ENCODE measurements around the gene FKBP1B. TPM values are rescaled to one million over a fixed set of nuclear protein-coding genes. Genes with fewer than 3 reads are reported as not detected.

FKBP1B gene
- polyA plus RNA-seq, 1 of the 3 experiments (the other 2 are of a cell fraction) = 69.7 TPM

DNA sequence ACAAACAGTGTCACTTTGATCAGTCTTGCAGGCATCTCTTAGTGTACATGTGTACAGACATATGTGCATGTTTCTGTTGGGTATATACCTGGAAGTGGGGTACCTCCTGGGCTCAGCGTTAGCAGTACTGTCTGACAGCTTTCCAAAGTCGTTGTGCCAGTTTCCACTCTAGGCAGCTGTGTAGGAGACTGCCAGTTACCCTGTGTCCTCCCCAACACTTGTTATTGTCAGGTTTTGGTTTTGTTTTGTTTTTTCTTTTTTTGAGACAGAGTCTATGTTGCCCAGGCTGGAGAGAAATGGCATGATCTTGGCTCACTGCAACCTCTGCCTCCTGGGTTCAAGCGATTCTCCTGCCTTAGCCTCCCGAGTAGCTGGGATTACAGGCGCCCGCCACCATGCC, 6.2 kb downstream of the FKBP1B start:
- Histone ChIP-seq H3K27ac (ENCODE audit: low read depth in 2 of 2, low read length in 1 of 2) (no peak overlapping the region), H3K9me3 (no peaks in the 10 kb centered on the region), H4K20me1 (ENCODE audit: insufficient read depth) (no peaks in the 10 kb centered on the region), H3K27me3 (ENCODE audit: insufficient read depth) (no peaks in the 10 kb centered on the region), H3K4me2 (no peak overlapping the region), H3K9me2 (no peaks in the 10 kb centered on the region), H3K4me3 (ENCODE audit: low read depth in 2 of 2, low read length in 1 of 2) (no peak overlapping the region), H3F3A (replicated peaks; ENCODE audit: insufficient read depth) (peaks cover 1% of the 10 kb centered on the region), H3K9ac (no peak overlapping the region), H3K79me2 (ENCODE audit: insufficient read depth) (no peaks in the 10 kb centered on the region), H3K4me1 (ENCODE audit: control insufficient read depth in 1 of 2, insufficient read depth in 2 of 2, low read depth in 1 of 2, low read length in 1 of 2) (peaks cover 0 to 10% of the 10 kb centered on the region in 2 experiments; a peak in 1 of 4 replicates), H2AFZ (ENCODE audit: low read depth) (no peak overlapping the region), H3K36me3 (replicated peaks in 1 of 2; ENCODE audit: control insufficient read depth in 1 of 2, insufficient read depth in 2 of 2, low read length in 1 of 2) (peaks cover 0 to 11% of the 10 kb centered on the region in 2 experiments)
- DNase-seq = no peak
- ChIA-PET POLR2A (no interaction called here), CTCF (interaction anchor here (0.7 to 1.9 kb wide), 2 partner anchors 96 to 231 kb away, joined by 3 to 4 read pairs; no protein-coding TSS in a partner anchor)
- WGBS (ENCODE audit: low lambda C conversion rate) = 87% methylated on average over 6 of the region's 6 CpGs
- TF ChIP-seq FOXJ3 (CRISPR knock-in tag; IDR thresholded peaks at IDR 0.05) (no peak), ZBTB33 (IDR thresholded peaks at IDR 0.05; ENCODE audit: borderline replicate concordance, low read depth) (no peak), ELF1 (IDR thresholded peaks at IDR 0.05) (no peak), FOSL2 (IDR thresholded peaks at IDR 0.05; ENCODE audit: borderline replicate concordance, low read depth) (no peak), FOXM1 (IDR thresholded peaks at IDR 0.05; ENCODE audit: low read depth) (no peak), GATA2 (CRISPR knock-in tag; IDR thresholded peaks at IDR 0.05) (no peak), EZH2phosphoT487 (IDR thresholded peaks at IDR 0.05; ENCODE audit: borderline replicate concordance, low read depth) (no peak)
- TF ChIP-seq, protein P1, sequence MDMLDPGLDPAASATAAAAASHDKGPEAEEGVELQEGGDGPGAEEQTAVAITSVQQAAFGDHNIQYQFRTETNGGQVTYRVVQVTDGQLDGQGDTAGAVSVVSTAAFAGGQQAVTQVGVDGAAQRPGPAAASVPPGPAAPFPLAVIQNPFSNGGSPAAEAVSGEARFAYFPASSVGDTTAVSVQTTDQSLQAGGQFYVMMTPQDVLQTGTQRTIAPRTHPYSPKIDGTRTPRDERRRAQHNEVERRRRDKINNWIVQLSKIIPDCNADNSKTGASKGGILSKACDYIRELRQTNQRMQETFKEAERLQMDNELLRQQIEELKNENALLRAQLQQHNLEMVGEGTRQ (IDR thresholded peaks at IDR 0.05; ENCODE audit: borderline replicate concordance, low read depth, low read length) = no peak
- TF ChIP-seq, protein P2, sequence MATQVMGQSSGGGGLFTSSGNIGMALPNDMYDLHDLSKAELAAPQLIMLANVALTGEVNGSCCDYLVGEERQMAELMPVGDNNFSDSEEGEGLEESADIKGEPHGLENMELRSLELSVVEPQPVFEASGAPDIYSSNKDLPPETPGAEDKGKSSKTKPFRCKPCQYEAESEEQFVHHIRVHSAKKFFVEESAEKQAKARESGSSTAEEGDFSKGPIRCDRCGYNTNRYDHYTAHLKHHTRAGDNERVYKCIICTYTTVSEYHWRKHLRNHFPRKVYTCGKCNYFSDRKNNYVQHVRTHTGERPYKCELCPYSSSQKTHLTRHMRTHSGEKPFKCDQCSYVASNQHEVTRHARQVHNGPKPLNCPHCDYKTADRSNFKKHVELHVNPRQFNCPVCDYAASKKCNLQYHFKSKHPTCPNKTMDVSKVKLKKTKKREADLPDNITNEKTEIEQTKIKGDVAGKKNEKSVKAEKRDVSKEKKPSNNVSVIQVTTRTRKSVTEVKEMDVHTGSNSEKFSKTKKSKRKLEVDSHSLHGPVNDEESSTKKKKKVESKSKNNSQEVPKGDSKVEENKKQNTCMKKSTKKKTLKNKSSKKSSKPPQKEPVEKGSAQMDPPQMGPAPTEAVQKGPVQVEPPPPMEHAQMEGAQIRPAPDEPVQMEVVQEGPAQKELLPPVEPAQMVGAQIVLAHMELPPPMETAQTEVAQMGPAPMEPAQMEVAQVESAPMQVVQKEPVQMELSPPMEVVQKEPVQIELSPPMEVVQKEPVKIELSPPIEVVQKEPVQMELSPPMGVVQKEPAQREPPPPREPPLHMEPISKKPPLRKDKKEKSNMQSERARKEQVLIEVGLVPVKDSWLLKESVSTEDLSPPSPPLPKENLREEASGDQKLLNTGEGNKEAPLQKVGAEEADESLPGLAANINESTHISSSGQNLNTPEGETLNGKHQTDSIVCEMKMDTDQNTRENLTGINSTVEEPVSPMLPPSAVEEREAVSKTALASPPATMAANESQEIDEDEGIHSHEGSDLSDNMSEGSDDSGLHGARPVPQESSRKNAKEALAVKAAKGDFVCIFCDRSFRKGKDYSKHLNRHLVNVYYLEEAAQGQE (IDR thresholded peaks at IDR 0.05; ENCODE audit: low read depth, low read length) = no peak
- TF ChIP-seq, protein P3, sequence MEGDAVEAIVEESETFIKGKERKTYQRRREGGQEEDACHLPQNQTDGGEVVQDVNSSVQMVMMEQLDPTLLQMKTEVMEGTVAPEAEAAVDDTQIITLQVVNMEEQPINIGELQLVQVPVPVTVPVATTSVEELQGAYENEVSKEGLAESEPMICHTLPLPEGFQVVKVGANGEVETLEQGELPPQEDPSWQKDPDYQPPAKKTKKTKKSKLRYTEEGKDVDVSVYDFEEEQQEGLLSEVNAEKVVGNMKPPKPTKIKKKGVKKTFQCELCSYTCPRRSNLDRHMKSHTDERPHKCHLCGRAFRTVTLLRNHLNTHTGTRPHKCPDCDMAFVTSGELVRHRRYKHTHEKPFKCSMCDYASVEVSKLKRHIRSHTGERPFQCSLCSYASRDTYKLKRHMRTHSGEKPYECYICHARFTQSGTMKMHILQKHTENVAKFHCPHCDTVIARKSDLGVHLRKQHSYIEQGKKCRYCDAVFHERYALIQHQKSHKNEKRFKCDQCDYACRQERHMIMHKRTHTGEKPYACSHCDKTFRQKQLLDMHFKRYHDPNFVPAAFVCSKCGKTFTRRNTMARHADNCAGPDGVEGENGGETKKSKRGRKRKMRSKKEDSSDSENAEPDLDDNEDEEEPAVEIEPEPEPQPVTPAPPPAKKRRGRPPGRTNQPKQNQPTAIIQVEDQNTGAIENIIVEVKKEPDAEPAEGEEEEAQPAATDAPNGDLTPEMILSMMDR (IDR thresholded peaks at IDR 0.05) = no peak
